ENCODE measurements around the gene MARK3. TPM values are rescaled to one million over a fixed set of nuclear protein-coding genes. Genes with fewer than 3 reads are reported as not detected.

MARK3 gene
- total RNA-seq, 1 donor from 2014 or later = 146 TPM

DNA sequence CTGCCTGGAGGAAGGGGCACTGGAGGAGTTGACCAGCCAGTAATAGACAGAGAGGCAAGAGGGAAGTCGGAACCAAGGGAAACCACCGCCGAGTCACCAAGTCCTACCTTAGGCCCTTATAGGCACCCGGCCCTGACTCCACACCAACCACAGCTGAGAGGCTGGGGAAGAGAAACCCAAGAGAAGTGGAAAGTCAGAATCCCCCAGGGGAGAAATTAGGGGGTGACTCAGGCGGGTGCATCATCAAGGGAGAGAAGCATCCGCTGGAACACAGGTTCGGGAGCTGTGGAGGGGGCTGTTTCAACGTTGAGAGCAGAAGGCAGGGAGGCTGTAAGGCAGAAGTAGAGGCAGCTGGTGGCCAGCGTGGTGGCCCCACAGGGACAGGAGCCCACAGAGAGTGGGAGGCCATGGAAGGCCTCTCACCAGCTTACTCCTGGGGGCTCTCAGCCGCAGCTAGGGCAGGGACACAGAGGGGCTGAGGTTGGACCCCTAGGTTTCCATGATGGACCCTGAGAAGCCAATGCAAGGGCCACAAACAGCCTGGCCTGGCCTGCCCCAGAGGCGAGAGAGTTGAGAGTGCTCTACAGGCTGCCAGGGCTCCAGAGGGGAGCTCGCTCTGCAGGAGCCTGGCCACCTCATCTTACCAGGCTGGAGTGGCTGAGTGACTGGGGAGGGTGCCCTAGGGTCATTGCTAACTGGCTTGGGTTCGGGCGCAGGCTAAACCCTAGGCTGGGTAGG lies 142.4 kb downstream of the MARK3 start:
- DNase-seq = no peak

DNA sequence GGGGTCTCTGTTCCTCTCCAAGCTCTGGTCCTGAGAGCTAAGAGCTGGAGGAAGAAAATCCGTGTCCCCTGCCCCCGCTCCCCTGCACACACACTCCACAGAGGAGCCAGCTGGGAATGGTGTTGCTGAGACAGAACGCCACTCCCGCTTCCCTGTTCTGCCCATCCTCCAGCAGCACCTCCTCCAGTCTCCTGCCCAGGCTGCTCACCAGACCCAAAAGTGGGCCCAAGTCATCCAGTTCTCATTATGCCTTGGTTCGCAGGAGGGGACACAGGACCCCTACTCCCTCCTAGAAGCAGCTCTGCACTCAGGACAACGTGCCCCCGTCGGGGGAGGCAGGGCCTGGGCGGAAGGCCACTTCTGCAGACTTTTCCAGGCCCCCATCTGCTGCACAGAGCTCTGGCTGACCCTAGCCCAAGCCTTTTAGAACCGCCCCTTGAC lies 143.0 kb downstream of the MARK3 start:
- peak; percentile 55 for DNase-seq

DNA sequence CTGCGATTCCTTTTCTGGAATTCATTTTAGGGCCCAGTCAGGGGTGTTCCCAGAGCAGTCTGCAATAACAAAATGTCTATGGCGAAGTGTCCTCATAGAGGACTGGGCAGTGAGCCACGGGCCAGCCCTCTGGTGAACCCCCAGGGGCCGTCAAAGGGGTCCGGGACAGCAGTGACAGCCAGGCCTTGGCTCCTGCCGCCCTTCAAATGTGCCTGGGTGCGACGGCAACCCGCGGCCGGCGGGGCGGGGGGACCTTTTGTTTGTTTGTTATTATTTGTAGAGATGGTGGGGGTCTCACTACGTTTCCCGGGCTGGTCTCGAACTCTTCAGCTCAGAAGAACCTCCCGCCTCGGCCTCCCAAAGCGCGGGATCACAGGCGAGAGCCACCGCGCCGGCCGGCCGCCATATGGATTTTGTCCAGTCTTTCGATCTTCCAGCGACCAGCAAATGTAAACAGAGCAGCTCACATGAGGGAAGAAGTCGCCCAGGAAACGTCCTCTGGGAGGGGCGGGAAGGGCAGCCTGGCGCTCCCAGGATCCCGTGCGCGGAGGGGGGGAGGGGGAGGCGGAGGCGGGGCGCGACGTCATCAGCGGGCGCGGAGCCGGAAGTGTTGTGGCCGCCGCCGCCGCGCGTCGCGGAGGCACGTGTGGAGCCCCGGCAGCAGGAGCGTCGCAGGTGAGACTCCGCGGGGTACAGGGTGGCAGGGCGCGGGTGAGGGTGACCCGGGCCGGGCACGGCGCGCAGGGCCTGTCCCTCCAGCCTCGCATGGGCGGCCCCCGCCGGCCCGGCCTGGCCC lies 143.6 kb downstream of the MARK3 start, which contains the start of gene TRMT61A:
TRMT61A (plus strand) TSS at position 610 of the 796 bp plus-strand sequence. CDS start 783 bp downstream, outside the sequence.
- DNase-seq = peak; percentile 86

DNA sequence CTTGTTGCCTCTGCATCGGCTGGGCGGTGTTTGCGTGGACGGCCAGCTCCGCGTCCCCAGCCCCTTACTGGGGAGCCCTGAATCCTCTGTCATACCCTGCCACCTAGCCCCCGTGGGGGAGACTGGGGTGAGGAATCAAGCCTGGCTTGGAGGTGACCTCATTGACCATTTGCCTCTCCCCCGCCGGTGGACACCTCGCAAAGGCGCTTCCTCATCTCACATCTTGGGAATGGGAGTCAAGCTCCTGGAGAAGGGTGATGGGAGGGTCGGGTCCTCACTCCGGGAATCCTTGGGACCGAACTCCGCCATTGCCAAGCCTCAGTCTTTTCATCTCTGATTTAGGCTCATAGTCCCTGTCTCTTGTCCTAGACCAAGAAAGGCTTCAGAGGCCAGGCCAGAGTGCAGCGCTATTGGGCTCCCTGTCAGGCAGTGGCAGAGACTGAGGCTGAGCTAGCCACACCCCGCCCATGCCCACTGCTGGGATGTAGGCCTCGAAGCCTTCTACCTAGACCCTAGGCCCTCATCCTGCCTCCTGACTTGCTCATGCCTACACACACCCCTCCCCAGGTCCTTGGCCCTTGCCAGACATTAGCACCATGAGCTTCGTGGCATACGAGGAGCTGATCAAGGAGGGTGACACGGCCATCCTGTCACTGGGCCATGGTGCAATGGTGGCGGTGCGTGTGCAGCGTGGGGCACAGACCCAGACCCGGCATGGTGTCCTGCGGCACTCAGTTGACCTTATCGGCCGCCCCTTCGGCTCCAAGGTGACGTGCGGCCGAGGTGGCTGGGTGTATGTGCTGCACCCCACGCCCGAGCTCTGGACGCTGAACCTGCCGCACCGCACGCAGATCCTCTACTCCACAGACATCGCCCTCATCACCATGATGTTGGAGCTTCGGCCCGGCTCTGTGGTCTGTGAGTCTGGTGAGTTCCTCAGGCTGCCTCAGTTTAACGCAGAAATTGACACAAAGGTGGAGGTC lies 144.5 kb downstream of the MARK3 start:
- no peak for DNase-seq

DNA sequence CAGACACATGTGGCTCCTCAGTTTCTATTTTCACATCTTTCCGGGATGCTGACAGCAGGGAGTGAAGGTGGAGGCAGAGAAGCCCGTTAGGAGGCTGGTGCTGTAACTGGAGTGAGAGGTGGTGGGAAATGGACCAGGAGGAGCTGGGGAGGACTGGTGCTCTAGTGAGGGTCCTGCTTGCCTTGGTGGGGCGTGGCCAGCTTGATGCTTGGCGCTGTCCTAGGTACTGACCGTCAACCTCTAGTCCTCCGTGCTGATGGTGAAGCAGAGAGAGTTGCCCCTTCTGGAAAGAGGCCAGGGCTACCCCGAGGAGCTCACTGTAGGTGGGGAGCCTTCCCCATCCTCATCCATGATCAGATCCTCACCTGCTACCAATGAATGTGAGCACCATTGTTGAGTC lies 145.2 kb downstream of the MARK3 start:
- no peak for DNase-seq

DNA sequence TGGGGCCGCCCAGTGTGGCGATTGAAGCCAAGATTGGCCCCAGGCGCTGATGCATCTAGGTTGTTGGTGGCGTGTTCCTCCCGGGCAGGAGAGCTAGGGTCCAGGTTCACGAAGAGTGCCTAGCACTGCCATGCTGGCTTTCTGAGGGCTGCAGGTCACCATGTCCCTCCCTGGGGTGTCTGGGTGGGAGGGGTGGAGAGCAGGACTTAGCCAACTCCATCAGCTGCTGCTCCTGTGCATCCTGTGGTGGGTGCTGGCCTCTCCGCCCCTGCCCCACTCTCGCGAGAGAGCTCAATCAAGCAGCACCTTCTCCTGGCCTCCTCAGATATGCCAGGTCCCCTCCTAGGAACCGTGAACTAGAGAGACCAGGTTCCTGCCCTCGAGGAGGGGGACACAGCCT lies 145.6 kb downstream of the MARK3 start:
- no peak for DNase-seq

DNA sequence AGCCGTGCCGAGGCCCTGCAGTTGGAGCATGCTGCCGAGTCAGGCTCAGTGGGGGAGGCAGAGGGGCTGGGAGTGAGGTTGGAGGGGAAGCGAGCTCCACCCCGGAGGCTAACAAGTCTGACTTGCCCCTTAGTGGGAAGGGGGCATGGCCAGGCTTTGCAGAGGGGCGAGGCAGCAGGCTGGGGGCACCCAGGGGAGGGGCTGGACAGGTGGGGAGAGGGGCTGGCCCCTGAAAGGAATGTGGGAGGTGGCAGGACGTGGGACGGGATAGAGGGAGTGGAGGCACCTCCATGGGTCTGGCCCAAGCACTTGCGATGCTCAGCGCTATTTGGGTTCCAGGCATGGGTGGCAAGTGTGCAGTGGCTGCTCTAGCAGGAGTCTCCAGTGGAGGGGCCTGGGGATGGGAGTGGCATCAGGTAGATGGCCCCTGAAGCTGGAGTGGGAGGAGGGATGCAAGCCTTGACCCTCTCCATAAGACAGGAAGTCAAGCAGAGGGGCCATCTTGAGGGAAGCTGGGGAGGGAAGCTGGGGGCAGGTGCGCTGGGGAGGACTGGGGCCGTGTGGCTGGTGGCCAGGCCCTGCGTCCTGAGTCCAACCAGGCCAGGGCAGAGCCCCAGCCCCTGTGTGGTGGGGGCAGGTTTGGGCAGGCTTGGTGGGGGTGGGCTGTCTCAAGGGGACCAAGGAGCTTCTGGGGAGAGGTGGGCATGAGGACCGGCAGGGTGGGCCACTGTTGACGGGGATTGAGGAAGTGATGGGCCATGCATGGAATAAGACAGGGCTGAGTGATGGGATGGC lies 146.4 kb downstream of the MARK3 start:
- DNase-seq = no peak

DNA sequence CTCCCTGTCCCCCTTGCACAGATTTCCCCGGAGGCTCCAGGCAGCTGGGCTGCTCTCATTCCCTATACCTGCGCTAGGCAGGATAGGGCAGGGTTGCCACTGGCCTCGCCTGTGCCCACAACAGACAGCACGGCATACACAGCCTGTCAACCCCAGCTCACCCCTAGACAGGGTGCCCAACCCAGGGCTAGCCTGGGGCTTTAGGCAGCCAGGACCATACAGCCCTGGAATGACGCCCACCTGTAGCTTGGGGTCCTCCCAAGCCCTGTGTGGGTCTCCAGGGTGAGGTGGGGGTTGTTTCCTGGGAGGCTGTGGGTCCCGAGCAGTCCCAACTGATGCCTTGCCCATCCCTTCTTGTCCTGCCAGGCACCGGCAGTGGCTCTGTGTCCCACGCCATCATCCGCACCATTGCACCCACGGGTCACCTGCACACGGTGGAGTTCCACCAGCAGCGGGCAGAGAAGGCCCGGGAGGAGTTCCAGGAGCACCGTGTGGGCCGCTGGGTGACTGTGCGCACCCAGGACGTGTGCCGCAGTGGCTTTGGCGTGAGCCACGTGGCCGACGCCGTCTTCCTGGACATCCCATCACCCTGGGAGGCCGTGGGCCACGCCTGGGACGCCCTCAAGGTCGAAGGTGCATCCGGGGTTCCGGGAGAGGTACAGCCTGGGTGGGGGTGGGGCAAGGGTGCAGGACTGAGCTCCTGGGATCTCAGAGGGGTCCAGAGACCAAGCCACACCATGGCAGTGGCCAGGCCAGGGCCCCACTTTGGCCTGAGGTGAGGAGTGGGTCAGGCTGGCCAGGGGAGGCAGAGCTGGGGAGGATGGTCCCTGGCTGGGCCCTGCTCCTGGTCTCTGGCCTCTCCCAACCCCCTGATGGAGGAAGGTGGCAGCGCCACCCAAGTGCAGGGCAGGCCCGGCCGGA lies 147.3 kb downstream of the MARK3 start:
- DNase-seq = no peak

DNA sequence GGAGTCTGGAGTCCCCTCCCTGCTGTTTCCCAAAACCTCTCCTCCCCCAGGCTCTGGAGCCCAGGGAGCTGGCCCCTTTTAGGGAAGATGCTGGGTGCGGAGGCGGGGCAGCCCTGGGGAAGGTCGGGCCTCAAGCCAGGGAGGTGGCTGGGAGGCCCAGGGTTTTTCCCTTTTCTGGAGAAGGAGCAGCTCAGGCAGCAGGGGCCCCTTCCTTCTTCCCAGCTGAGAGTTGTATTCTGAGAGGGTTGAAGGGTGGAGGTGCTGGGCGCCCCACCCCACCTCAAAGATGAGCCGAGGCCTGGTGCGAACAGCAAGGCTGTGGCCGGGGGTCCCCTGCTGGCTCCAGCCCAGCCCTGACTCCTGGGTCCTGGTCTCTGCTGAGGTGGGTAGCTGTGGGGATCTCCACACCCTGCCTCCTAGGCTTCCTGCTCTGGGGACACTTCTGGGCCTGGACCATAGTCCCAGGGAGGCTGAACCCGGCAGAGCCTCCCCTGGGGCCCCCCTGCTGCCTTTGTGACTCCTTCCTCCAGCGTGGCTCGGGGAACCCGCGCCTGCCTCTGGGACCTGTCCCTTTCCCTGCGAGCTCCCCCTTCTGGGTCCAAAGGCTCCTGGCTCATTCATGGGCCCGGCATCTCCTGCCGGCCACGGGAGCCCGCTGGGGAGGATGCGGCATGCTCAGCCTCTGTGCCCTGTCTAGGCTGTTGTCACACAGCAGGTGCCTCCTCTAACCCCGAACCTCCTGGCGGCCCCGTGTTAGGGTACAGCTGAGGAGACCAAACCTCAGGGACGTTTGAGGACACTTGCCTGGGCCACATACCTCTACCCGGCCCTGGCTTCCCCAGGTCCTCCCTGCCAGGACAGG lies 148.2 kb downstream of the MARK3 start:
- DNase-seq = no peak

DNA sequence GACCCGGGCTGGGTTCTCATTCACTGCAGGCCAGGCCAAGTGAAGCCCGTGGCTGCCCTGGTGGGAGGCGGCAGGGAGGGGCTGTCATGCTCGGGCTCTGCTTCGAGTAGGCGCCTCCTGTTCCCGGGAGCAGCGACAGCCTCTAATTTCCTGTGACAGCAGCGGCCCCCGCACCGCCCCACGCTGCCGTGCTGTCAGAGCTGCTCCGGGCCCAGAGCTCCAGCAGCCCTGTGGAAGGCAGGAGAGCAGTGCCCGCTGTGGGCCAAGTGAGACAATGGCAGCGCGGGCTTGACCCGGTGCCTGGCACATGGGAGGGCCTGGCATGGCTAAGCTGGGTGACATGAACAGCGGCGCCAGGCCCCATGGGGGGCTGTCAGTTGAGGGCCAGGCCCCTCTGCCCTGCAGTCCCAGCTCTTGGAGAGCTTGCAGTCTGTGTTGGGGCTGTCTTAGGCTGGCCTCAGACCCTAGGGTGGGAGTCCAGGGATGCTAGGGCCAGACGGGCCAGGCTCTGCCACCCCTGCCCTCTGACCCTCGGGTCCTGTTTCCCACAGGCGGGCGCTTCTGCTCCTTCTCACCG lies 148.9 kb downstream of the MARK3 start:
- peak; percentile 66 for DNase-seq

DNA sequence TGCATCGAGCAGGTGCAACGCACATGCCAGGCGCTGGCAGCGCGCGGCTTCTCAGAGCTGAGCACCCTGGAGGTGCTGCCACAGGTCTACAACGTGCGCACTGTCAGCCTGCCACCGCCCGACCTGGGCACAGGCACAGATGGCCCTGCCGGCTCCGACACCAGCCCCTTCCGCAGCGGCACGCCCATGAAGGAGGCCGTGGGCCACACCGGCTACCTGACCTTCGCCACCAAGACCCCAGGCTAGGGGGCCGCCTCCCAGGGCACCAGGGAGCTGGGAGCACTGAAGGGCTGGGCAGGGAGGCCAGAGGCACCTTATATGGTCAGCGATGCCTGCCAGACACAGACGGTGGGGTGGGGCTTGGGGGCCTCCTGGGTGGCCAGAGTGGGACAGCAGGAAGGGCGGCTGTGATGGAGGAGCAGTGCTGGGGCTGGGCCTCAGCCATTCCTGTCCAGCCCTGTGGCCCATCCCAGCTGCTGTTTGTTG lies 149.4 kb downstream of the MARK3 start:
- DNase-seq = no peak

DNA sequence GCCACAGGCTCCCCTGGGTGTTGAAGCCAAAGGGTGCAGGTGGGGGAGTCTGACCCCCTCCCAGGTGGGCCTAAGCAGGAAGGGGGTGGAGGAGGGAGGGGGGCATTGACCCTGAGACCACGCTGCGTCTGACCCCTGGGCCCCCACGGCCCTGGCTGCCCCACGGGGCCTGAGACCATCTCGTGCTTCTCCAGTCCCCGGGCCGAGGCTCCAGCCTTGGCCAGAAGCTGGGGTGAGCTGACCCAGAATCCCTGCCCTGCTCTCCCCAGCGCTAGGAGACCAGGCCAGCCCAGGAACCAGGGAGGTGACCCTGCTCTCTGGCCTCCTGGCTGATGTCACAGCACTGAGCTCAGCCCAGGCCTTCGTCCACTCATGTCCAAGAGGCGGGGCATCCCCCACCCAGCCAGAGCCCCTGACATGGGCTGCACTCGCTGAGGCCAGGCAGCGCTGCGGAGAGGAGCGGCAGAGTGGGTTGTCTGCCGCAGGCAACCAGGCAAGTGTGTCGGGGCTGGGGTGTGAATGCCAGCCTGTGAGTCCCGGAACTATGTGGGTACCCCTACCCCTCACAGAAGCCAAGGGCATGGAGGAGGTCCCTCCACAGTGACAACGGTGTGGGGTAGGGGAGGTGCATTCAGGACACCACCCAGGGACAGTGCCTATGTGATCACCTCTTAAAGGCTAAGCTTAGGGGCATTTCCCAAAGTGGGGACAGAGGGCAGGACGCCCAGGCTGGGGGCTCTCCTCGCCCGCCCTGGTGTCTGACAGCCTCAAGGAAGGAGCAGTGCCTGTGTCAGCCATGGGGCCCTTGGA lies 150.1 kb downstream of the MARK3 start:
- DNase-seq = no peak

DNA sequence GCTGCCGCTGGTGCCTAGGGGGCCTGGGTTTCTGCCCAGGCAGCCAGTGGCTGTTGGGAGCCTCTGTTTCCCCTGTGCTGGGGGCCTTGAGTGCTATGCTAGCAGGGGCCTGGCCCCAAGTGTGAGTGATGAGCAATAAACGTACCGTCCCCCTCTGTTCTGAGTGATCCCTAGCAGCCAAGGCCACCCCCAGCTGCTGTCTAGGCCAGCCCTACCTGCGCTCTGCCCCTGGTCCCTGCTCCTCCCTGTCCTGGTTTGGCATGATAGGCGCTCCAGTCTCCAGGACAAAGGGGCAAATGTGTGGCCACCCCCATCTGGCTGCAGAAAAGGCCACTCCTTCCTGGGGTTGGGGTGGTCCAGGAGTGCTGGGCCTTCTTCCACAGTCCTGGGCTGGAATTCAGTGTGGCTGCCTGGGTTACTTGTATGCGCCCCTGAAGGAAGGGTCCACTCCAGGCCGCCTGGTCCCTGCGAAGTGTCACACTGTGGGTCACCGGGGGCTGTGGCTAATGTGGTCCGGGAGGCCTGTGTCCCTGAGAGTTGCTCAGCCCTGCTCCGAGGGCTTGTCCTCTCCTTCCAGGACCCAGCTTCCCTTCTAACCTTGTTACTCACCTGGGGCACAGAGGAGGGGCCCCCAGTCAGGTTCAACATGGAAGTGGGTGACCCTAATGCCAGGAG lies 150.8 kb downstream of the MARK3 start:
- DNase-seq = no peak

DNA sequence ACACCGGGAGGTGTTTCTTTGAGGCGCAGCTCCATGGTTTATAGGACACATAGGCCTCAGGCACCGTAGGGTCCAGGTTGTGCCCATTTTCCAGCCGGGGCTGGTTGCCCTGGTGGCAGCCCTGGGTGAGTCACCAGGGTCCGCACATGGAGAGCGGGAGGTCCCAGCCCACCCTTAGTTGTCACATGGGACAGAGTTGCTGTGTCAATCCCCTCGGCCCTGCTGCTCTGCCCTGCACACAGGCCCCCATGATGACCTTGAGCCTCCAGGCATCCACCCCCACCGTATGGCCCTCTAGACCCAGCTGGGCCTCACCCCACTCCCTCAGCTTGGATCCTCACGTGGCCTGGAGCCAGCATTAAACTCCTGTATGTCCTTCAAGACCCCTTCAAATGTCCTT lies 151.5 kb downstream of the MARK3 start:
- DNase-seq = no peak

DNA sequence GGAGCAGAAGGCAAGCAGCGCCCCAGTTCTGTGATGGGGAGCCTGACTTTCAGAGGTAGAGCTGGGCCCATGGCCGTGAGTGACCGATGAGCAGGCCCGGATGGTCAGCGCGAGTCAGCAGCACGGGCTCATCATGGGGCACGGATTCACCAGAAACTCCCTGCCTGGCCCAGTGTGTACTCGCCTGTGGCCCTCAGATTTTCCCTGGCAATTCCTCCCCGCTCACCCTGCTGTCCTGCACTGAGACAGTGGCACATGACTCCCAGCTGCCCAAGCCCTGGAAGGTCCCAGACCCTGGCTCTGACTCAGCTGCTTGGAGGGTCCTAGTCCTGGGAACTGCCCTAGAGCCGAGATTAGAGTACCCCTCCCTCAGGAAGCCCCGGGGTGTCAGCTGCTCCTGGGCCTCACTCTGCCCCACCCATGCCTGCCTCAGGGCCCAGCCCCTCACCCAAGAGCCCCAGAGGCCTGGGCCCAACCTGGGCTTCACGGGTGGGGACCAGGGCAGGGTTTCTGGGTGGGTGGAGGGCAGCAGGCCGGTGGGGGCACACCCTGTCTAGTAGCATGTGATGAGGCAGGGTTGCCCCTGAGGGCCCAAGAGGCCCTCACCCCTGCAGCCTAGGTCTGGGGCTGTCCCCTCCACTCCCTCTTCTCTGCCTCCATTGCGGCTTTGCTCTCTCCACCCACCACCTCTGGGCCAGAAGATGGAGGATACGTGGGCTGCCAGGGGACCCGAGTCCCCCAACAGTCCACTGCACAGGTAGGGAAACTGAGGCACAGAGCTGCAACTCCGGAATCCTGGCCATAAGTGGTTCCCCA lies 152.2 kb downstream of the MARK3 start:
- DNase-seq = no peak

DNA sequence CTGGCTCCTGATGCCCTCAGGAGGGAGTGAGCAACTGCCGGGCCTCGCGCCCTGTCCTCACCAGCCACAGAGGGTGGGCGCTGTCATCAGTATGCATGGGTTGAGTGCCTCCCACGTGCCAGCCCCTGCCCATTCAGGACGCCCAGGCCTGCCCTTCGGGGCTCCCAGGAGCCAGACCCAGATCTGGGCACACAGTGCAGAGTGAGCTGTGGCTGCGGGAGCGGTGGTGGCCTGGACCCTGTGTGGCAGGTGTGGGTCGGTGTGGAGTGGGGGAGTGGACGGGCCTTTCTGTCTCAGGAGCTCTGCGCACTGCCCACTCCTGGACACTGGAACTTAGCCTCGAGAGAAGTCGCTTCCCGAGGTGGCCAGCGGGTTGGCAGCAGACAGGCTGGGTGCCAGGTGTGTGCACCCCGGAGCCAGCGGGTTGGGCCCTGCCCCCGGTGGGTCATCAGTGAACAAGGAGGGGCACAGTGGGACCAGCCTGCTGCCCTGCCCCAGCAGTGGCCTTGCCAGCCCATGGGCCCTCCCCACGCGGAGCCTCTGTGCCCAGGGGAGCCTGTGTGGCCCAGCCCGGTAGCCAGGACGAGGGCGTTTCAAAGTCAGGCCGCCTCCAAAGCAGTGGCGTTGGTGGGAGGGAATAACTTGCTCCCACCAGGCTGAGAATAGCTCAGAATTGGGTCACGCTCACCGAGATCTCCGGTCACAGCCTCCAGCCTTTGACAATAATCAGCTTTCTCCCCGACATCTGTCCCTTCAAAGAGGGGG lies 153.3 kb downstream of the MARK3 start:
- no peak for DNase-seq

Data from occipital lobe (tissue), 2 donors.